ACC112 (cell line): Measurements from ENCODE around the gene KRT86.
"Not testable (repeated sequence)": the region's sequence is repeated elsewhere in the genome, so short reads cannot be mapped to it uniquely, and the experiment has no call there.

Source experiments
- H2AFZ ChIP-seq: fragments of 200-600 bp; sonication (generic); one replicate; pipeline ENCODE4 v1.6.0; 2017; ENCODE audit warnings: antibody characterized with exemption, low read length; ENCODE audit not compliant: unreplicated experiment
- H3K27ac ChIP-seq: fragments of 200-600 bp; sonication (generic); 2 replicates; pipeline ENCODE4 v1.5.1; 2014; ENCODE audit warnings: low read depth, mild to moderate bottlenecking, antibody characterized with exemption, low read length, moderate library complexity
- H3K27me3 ChIP-seq: fragments of 200-600 bp; sonication (generic); 2 replicates; pipeline ENCODE4 v1.6.1; 2014; ENCODE audit warnings: mild to moderate bottlenecking, antibody characterized with exemption, low read length, moderate library complexity, mixed read lengths; ENCODE audit not compliant: insufficient read depth
- H3K36me3 ChIP-seq: fragments of 200-600 bp; sonication (generic); 2 replicates; pipeline ENCODE4 v1.6.1; 2016; ENCODE audit warnings: mild to moderate bottlenecking, antibody characterized with exemption, low read length, moderate library complexity, mixed read lengths; ENCODE audit not compliant: insufficient read depth
- H3K4me1 ChIP-seq: fragments of 200-600 bp; sonication (generic); one replicate; pipeline ENCODE4 v1.6.1; 2016; ENCODE audit warnings: low read length, mixed read lengths; ENCODE audit not compliant: insufficient read depth, unreplicated experiment, control insufficient read depth
- H3K4me3 ChIP-seq: fragments of 200-600 bp; sonication (generic); 2 replicates; pipeline ENCODE4 v1.5.1; 2014; ENCODE audit warnings: mild to moderate bottlenecking, low read depth, low read length
- H3K79me2 ChIP-seq: fragments of 200-600 bp; sonication (generic); one replicate; pipeline ENCODE4 v1.6.0; 2016; ENCODE audit warnings: low read length; ENCODE audit not compliant: control insufficient read depth, unreplicated experiment, insufficient read depth

Gene KRT86

DNA sequence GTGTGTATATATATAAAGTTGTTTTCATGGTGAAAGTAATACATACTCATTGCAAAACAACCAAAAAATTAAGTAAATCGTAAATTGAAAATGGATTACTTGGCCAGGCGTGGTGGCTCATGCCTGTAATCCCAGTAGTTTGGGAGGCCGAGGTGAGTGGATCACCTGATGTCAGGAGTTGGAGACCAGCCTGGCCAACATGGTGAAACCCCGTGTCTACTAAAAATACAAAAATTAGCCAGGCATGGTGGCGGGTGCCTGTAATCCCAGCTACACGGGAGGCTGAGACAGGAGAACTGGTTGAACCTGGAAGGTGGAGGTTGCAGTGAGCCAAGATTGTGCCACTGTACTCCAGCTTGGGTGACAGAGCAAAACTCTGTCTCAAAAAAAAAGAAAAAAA, 34.2 kb upstream of the KRT86 start:
- H3K27me3 ChIP-seq, H3K79me2 ChIP-seq, H3K36me3 ChIP-seq, H3K4me3 ChIP-seq, H2AFZ ChIP-seq, H3K27ac ChIP-seq: not testable (repeated sequence)
- H3K4me1 ChIP-seq, result peaks cover 73% of the 10 kb centered on the region

DNA sequence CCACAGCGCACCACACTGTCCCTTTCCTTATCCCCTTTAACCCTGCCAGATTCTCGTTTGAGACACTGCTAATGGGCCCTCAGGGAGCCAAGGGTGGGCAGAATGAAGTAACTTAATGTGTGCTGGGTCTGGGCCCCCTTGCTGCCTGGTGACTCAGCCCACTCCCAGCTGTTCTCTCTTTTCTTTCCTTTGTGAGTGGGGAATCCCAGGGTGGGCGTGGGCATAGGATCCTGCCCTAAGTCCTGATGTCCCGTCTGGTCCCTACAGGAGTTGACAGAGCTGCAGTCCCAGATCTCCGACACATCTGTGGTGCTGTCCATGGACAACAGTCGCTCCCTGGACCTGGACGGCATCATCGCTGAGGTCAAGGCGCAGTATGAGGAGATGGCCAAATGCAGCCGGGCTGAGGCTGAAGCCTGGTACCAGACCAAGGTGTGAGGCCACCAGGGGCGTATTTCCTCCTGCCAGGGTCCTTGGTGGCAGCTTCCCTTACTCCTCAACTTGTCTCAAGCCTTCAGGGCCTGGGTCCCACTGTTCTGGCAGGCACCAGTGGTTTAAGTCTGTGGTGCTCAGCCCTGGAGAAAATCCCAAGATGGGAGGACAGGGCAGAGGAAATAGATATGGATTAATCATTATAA, 33.1 kb upstream of the KRT86 start:
- Histone ChIP-seq H3K27ac (no peak overlapping the region), H3K27me3 (no peaks in the 10 kb centered on the region), H3K4me3 (no peak overlapping the region), H2AFZ (no peak overlapping the region), H3K79me2 (peaks cover 11% of the 10 kb centered on the region), H3K36me3 (no peaks in the 10 kb centered on the region), H3K4me1 (peaks cover 74% of the 10 kb centered on the region)

DNA sequence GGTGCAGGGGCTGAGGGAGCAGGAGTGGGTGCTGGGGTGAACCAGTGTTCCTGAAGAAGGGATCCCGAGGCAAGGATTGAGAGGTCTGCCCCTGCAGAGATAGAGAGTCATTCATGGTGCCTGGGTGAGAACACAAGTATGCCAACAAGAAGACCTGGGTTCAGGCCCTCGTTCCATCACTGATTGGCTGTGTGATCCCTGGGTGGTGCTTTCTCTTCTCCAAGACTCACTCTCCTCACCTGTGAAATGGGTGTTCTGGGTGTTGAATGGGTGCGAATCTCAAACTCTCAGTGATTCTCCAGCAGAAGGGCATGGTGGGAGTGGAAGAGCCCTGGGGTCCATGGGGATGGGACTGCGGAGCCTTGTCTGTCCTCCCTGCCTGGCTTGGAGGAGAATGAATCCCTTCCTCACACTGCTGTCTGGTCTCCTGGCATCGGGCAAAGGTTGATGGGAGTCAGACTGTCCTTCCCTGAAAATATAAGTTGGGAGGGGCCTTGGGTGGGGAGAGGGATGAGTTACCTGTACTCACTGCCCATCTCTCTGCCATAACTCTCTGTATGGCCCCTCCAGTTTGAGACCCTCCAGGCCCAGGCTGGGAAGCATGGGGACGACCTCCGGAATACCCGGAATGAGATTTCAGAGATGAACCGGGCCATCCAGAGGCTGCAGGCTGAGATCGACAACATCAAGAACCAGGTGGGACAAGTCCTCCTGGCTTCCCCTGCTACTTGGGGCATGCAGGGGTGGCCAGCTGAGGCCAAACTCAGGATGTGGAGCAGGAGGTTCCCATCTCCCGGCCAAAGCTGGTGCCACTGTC, 31.8 kb upstream of the KRT86 start:
- Histone ChIP-seq H2AFZ (no peak overlapping the region), H3K36me3 (no peaks in the 10 kb centered on the region), H3K27me3 (no peaks in the 10 kb centered on the region), H3K4me1 (peaks cover 76% of the 10 kb centered on the region), H3K27ac (peak overlapping the region; percentile 87; the same call in 1 of the 2 replicates), H3K4me3 (no peak overlapping the region), H3K79me2 (peaks cover 11% of the 10 kb centered on the region)

DNA sequence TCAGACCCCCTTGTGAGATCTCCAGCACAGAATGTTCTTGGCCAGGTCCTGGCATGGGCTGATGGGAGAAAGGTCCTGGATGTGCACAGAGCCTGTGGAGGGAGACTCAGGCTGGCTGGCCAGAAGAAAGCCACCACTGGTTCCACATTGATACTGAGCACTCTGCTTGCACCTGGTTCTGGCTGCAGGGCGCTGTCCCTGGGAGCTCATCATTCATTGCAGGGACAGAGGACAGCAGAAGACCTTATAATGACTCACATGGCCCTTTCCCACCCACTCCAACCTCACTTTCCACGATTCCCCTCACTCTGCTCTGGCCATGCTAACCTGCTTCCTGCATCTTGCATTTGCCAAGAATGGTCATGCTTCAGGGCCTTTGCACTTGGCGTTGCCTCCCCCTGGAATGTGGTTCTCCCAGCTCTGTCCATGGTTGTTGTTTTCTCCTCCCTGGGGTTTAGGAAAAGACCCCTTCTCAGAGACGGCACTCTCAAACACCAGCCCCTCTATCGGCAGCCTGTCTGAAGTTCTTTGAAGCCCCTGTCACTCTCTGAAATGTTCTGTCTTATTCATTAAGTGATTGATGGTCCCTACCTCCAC, 31.1 kb upstream of the KRT86 start:
- no peaks in the 10 kb centered on the region for H3K27me3 ChIP-seq
- peak overlapping the region; percentile 87 for H3K27ac ChIP-seq
- no peak overlapping the region for H3K4me3 ChIP-seq
- peaks cover 11% of the 10 kb centered on the region for H3K79me2 ChIP-seq
- no peaks in the 10 kb centered on the region for H3K36me3 ChIP-seq
- H3K4me1 ChIP-seq, result peaks cover 73% of the 10 kb centered on the region
- H2AFZ ChIP-seq, result no peak overlapping the region

DNA sequence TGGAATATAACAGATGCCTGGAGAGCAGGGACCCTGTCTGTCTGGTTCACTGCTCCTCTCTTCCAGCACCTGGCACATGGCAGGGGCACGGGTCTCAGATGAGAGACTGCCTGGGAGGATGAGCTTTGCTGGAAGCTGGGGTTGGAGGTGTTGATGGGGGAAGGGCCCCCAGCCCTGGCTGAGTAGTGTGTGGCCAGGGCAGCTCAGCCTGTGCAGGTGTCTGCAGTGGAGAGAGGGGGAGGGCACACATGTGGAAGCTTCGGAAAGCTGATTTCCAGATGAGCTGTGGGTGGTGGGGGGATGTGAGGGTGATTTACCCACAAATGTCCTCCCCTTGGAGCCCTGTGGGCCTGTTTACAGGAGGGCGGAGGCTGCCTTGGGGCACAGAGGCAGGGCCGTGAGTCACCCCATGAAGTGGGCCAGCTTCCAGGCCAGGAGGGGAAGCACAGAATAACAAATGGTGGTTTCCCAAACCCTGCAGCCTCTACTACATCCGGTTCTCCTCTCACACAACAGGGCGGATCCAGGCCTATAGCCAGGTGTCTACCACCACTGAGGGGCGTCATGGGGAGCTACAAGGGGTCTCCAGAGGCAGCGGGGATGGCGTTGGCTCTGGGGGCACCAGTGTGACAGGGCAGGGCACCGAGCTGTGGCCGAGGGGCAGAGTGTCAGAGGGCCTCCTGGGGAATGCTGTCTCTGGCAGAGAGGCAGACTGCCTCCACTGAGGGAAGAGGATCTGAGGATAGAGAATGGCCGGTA, 30.4 kb upstream of the KRT86 start:
- peak overlapping the region; percentile 18 for H3K4me3 ChIP-seq
- H3K4me1 ChIP-seq, result peaks cover 66% of the 10 kb centered on the region
- peak overlapping the region; percentile 8 for H2AFZ ChIP-seq

DNA sequence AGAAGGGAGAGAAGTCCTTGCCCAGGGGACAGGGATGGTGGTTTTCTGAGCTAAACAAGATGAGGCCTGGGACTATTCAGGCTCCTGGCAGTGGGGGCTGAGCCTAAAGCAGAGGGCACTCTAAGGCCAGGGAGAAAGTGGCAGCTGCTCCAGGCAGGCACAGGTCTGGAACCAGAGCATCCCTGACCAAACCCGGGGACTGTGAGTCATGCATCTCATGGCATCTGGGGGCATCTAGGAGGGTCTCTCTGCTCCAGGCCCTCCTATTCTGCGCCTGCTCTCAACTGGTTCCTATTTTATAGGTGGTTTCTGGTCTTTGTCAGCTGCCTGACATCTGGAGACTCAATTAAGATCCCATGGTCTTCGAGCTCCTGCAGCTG, 29.8 kb upstream of the KRT86 start:
- H3K4me1 ChIP-seq, result peaks cover 60% of the 10 kb centered on the region
- no peak overlapping the region for H2AFZ ChIP-seq
- H3K27me3 ChIP-seq, result no peaks in the 10 kb centered on the region
- no peaks in the 10 kb centered on the region for H3K36me3 ChIP-seq
- peak overlapping the region; percentile 18 for H3K4me3 ChIP-seq
- peaks cover 11% of the 10 kb centered on the region for H3K79me2 ChIP-seq
- H3K27ac ChIP-seq, result peak overlapping the region; percentile 87

More for the DNA sequence above, 30.4 kb upstream of the KRT86 start:
- Histone ChIP-seq H3K27ac (peak overlapping the region; percentile 87), H3K27me3 (no peaks in the 10 kb centered on the region), H3K36me3 (no peaks in the 10 kb centered on the region), H3K79me2 (peaks cover 11% of the 10 kb centered on the region)

DNA sequence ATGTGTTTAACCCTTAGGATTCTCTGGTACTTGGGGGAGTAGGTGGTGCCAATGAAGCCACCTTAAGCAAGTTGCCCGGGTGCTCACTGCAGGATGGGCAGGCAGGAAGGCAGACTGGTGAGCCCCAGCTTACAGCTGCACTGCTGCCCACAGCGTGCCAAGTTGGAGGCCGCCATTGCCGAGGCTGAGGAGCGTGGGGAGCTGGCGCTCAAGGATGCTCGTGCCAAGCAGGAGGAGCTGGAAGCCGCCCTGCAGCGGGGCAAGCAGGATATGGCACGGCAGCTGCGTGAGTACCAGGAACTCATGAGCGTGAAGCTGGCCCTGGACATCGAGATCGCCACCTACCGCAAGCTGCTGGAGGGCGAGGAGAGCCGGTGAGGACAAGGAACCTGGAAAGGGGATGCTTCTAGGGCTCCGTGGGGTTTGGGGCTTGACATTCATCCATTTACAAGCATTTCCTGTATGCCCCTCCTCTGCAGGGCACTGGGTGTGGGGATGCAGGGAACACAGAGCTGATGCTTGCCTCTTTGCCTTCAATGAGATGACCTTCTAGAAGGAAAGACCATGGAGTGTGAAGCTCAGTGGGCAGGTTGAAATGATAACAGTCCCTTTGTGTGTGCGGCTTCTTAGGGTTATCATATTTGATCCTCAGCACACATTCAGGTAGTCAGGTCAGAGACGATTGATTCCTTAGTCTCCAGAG, 29.0 kb upstream of the KRT86 start:
- peak overlapping the region; percentile 87; the same call in 1 of the 2 replicates for H3K27ac ChIP-seq
- no peak overlapping the region for H2AFZ ChIP-seq
- H3K4me3 ChIP-seq, result 0 out of 2 replicates have a peak overlapping the region, but pooled peaks have one; percentile 18

DNA sequence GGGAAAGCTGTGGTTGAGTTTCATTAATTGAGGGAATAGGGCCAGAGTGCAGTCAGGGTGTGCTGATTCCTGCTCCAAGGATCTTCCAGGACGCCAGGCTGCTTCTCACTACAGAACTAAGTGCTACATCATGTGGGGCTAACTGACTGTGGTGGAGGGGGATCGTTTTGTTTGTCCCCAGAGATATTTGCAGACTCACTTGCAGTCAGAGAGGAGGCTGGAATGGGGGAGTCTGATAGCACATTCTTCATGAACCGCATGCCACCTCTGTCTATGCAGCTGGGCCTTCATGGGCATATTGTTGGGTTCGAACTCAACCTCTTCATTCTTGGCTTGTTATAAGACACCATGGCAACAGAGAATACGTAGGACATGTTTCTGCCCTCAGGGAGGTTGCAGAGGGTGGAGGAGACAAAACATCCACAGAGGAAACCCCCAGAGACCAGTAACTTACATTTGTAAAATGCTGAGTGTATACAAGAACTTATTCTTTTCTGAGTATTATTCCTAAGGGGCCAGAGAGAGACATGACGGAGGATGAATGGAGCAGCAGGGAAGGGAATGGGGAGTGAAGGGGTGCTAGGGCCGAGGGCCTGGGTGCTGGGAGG, 28.4 kb upstream of the KRT86 start:
- Histone ChIP-seq H3K27ac (peak overlapping the region; percentile 87), H2AFZ (no peak overlapping the region), H3K36me3 (no peaks in the 10 kb centered on the region), H3K4me1 (peaks cover 58% of the 10 kb centered on the region), H3K4me3 (peak overlapping the region; percentile 36; the same call in 1 of the 2 replicates), H3K27me3 (no peaks in the 10 kb centered on the region), H3K79me2 (peaks cover 11% of the 10 kb centered on the region)

More for the DNA sequence above, 29.0 kb upstream of the KRT86 start:
- Histone ChIP-seq H3K79me2 (peaks cover 11% of the 10 kb centered on the region), H3K36me3 (no peaks in the 10 kb centered on the region), H3K27me3 (no peaks in the 10 kb centered on the region), H3K4me1 (peaks cover 59% of the 10 kb centered on the region)

DNA sequence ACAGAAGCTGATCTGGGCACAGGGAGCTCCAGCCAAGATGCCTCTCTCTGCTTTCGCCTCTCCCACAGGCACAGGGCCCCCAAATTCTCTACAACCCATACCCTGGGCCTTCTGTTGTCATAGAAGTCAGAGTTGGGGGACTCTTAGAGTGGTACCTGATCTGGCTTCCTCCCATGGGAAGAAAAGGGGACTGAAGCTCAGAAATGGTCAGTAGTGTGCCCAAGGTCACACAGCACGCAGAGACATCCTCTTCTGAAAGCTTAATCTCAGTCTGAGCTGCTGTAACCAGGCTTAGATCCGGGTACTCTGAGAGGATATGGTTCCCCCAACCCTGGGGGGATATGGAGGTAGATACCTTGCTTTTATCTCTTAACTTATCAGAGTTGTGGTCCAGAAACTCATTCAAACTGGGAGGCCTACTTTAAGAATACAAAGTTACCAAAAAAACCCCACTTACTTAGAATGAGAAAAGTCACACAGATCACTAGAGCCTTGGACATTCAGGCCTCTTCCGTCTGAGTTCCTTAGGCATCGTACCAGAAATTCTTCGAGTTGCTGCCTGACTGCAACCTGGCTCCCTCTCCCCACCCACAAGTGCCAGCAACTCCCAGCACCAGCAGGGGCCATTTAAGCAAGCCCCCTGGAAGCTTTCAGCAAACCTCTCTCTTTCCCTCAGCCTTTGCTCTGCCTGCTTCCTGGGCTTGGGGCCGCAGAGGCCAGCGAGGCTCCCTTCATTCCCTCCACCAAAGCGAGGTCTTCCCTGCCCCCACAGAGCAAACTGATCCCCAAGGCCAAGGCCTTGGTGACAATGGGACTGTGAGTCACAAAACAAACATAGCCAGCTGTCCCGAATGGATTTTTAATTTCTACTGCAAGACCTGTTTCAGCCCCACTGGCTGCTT, 27.5 kb upstream of the KRT86 start:
- H3K27me3 ChIP-seq, result no peaks in the 10 kb centered on the region
- peak overlapping the region; percentile 36; the same call in 1 of the 2 replicates for H3K4me3 ChIP-seq
- H3K79me2 ChIP-seq, result peaks cover 11% of the 10 kb centered on the region
- H3K36me3 ChIP-seq, result no peaks in the 10 kb centered on the region
- H3K4me1 ChIP-seq, result peaks cover 52% of the 10 kb centered on the region
- peak overlapping the region; percentile 87 for H3K27ac ChIP-seq
- no peak overlapping the region for H2AFZ ChIP-seq
